HG03558 (cell line): ENCODE results near the gene RPS6KA1.

Experiments used
- ATAC-seq: cut with Tn5 transposase; IDR thresholded peaks from one replicate; pipeline ENCODE4 v1.9.1; 2021; ENCODE audit warnings: moderate number of reproducible peaks; ENCODE audit not compliant: unreplicated experiment; ENCODE audit errors: extremely low read depth

RPS6KA1 gene

GRCh38 chr1:26552720-26553119 lies 23.2 kb downstream of the RPS6KA1 start:
- ATAC-seq, result no peak

- no peak for ATAC-seq
Measured at GRCh38 chr1:26553942-26554682, 24.6 kb downstream of the RPS6KA1 start.

- no peak for ATAC-seq
Measured at GRCh38 chr1:26554781-26555180, 25.2 kb downstream of the RPS6KA1 start.

- no peak for ATAC-seq
Measured at GRCh38 chr1:26555550-26555981, 26.0 kb downstream of the RPS6KA1 start.

GRCh38 chr1:26556111-26556510 lies 26.6 kb downstream of the RPS6KA1 start:
- ATAC-seq, result no peak

GRCh38 chr1:26557008-26557407 lies 27.4 kb downstream of the RPS6KA1 start:
- no peak for ATAC-seq

- no peak for ATAC-seq
Measured at GRCh38 chr1:26558685-26559048, 29.1 kb downstream of the RPS6KA1 start.

- no peak for ATAC-seq
Measured at GRCh38 chr1:26560403-26560780, 30.8 kb downstream of the RPS6KA1 start.

- no peak for ATAC-seq
Measured at GRCh38 chr1:26570287-26570686, 40.7 kb downstream of the RPS6KA1 start.

GRCh38 chr1:26571381-26571780 lies 41.8 kb downstream of the RPS6KA1 start:
- ATAC-seq, result no peak

- ATAC-seq, result no peak
Measured at GRCh38 chr1:26574018-26574417, 44.5 kb downstream of the RPS6KA1 start.

GRCh38 chr1:26574719-26575251 lies 45.2 kb downstream of the RPS6KA1 start:
- ATAC-seq, result no peak

- ATAC-seq, result no peak
Measured at GRCh38 chr1:26575348-26575747, 45.8 kb downstream of the RPS6KA1 start.

GRCh38 chr1:26578167-26578566 lies 48.6 kb downstream of the RPS6KA1 start:
- ATAC-seq, result no peak

- ATAC-seq, result no peak
Measured at GRCh38 chr1:26579681-26580111, 50.1 kb downstream of the RPS6KA1 start.

GRCh38 chr1:26580116-26580515 lies 50.6 kb downstream of the RPS6KA1 start:
- no peak for ATAC-seq

GRCh38 chr1:26581287-26581651 lies 51.7 kb downstream of the RPS6KA1 start:
- ATAC-seq, result no peak

- no peak for ATAC-seq
Measured at GRCh38 chr1:26582053-26582835, 52.7 kb downstream of the RPS6KA1 start.

GRCh38 chr1:26582836-26583460 lies 53.4 kb downstream of the RPS6KA1 start:
- ATAC-seq, result no peak

- no peak for ATAC-seq
Measured at GRCh38 chr1:26583646-26584485, 54.3 kb downstream of the RPS6KA1 start.
